ENCODE results near the gene TXNDC9.
"Not testable (repeated sequence)": the region's sequence is repeated elsewhere in the genome, so short reads cannot be mapped to it uniquely, and the experiment has no call there.

Gene TXNDC9, protein sequence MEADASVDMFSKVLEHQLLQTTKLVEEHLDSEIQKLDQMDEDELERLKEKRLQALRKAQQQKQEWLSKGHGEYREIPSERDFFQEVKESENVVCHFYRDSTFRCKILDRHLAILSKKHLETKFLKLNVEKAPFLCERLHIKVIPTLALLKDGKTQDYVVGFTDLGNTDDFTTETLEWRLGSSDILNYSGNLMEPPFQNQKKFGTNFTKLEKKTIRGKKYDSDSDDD

DNA sequence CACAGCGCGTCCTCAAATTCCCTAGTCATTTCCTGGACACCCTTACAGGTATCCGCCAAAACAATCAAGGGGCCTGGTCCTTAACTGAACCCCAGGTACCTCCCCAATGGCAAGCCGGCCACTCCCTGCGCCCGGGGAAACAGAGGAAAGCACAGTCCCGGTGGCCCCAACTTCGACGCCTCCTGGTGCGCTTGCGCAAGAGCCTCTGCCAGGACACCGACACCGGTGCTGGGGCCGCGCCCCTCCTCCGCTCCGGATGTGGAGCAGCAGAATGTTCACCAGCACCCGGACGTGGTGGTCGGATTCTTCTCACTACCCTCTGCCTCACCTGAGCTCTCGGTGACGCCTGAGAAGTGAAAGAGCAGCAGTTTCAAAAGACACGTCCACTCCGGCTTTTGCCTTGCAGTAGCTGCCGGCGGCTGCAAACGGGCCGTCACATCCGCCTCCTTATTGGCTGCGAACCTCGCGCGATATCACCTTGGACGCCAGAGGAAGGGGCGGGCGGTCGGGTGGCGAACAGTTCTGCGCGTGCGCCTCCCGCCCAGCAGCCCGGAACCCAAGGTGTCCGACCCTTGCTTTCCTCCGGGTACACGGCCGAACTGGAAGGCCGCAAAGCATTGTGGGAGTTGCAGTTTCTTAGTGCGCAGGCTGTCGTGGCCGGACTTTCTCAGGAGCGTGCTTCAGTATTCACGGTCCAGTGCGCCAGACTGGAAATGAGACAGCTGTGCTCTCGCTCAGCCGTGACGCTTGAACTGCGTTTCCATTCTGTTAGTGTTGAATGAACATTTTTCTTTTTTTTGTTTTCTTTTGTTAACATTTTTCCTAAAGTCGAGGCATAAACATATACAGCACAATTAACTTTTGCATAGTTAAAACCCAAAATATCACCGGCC, at the start of gene TXNDC9:
Gene TXNDC9 (minus strand): TSS at position 423 of the 893 bp plus-strand sequence. CDS start 3,123 bp downstream, outside the sequence.
- DNase-seq (ENCODE audit: low read depth, low spot score): peak; percentile 99

DNA sequence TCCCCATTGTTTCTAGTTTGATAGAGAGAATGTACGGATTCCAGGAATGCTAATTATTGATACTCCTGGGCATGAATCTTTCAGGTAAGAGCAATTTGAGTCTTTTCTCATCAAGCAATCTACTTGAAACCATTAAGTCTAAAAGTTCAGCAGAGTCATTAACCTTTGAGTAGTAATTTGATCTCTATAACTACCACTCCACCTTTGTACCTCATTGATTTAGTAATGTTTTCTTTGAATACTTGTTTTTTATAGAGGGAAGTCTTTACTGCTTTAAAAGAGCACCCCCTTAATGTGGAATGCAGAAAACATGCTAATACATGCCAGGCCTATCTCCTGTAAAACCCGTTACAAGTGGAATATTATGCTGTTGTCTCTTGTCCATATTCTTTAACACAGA, 46.0 kb upstream of the TXNDC9 start:
- DNase-seq (ENCODE audit: low read depth, low spot score): no peak

DNA sequence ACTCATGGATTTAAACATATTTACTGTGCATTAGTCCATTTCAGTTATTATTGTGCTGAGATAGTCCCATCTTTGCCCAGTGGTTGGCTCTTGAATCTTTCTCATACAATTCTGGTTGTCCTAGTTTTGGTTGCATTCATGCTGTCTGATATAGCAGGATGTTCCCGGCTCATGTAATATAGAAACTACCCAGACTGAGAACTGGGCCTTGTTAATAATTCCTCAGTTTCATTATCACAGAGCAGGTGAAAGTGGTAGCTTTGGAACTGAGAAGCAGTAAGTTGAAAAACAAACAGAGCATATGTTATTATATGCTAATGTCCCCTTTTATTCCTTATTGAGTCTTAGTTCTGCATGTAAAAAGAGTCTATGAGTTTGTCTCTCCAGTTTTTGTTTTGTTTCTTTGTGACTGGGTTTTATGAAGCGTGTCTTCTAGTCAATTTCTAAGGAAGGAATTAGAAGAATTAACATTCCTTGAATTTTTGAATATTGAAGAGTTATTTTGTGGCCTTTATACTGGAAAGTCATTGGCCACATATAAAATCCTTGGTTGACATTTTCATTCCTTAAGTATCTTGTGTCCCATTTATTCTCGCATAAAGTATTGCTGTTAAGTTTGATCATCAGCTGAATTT, 44.4 kb upstream of the TXNDC9 start:
- DNase-seq (ENCODE audit: low read depth, low spot score): no peak

DNA sequence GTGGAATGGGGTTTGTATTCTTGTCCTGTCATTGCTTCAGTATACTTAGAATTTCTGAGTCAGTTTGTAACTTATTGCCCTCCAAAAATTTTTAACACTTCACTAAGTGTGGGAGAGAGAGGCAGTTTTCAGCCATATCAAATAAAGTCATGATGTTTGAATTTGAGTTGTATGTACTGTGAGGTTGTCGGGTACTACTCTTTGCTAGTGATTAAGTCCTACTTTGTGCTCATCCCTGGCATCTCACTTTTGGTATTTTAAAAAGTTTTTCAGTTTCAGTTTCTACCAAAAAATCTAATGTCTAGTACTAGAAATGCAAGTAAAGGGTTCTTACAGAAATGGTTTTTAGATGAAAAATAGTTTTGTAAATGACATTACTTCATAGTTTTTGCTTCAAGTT, 41.7 kb upstream of the TXNDC9 start:
- DNase-seq (ENCODE audit: low read depth, low spot score): no peak

DNA sequence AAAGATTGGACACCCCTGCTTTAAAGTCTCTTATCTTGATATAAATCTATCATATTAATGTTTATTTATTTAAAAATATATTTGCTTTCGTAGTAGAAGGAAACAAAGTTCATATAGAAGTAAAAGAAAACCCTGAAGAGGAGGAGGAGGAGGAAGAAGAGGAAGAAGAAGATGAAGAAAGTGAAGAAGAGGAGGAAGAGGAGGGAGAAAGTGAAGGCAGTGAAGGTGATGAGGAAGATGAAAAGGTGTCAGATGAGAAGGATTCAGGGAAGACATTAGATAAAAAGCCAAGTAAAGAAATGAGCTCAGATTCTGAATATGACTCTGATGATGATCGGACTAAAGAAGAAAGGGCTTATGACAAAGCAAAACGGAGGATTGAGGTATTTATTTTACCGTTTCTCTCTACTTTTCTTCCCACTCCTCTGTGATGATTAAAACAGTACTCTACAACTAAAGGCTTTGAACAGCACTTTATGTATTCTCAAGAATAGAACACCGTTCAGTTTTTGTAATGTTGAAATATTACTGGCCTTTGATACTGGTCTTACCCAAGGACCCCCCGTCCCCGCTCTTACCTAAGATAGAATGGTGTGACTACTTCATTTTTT, 40.2 kb upstream of the TXNDC9 start:
- no peak for DNase-seq (ENCODE audit: low read depth, low spot score)

DNA sequence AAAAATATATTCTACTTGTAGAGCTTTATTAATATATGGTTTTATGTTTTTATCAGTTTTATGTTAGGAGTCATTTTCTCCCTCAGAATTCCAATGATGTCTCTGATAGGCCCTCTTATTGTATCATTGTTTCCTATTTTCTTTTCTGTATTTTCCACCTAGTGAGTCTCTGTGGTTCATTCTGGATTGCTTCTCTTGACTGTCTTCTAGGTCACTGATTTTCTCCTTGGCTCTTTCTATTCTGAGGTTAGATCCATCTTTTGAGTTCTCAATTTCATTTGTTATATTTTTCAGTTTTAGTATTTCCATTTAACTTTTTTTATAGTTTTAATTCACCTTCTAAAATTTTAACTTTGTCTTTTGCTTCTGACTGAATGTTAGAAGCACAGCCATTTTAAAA, 38.6 kb upstream of the TXNDC9 start:
- DNase-seq (ENCODE audit: low read depth, low spot score): no peak

DNA sequence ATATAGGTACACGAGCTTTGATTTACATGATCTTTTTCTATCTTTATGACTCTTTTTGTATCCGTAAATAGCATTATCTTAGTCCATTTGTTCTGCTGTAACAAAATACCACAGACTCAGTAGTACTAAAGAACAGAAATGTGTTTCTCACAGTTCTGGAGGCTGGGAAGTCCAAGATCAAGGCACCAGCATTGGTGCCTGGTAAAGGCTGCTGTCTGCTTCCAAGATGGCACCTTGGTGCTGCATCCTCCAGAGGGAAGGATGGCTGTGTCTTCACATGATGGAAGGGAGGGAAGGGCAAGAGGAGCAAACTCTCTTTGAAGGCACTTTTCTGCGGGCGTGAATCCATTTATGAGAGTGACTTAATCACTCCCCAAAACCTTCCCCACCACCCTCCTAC, 37.0 kb upstream of the TXNDC9 start:
- DNase-seq (ENCODE audit: low read depth, low spot score): no peak

DNA sequence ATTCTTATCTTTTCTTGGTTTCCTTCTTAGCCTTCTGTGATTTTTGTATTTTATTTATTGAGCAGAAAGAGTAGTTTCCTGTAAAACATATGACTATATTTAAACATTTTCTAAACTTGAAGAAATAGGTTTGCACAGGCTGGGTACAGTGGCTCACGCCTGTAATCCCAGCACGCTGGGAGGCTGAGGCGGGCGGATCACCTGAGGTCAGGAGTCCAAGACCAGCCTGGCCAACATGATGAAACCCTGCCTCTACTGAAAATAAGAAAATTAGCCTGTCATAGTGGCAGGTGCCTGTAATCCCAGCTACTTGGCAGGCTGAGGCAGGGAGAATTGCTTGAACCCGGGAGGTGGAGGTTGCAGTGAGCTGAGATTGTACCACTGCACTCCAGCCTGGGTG, 32.7 kb upstream of the TXNDC9 start:
- not testable (repeated sequence) for DNase-seq (ENCODE audit: low read depth, low spot score)

DNA sequence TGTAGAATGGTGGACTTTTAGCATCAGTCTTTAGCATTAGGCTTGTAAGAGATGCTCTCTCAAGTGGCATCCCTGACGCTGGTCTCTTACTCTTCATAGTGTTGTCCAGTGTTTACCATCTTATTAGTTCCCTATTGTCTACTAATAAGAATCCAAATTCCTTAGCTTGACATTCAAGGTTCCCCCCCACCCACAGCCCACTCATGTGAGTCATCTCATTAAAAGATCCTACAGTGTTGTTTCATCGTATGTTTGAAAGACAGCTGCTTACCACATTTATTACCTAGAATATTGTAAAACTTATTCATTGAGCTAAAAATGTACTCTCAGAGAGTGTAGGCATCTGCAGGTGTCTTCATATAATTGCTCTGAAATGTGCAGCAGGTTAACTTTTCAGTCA, 29.5 kb upstream of the TXNDC9 start:
- DNase-seq (ENCODE audit: low read depth, low spot score): no peak

DNA sequence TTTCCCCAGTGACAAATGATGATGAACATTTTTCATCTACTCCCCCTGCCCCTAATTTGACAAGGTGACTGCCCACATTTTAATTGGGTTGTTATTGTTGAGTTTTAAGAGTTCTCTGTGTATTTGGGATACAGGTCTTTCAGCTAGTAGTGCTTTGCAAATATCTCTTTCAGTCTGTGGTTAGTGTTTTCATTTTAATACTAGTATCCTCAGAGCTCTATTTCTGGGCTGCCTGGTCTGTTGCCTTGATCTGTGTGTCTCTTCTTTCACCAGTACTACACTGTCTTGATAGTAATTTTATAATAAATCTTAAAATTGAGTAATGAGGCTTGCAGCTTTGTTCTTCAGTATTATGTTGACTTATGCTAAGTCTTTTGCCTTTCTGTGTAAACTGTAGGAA, 20.7 kb upstream of the TXNDC9 start:
- DNase-seq (ENCODE audit: low read depth, low spot score): no peak

DNA sequence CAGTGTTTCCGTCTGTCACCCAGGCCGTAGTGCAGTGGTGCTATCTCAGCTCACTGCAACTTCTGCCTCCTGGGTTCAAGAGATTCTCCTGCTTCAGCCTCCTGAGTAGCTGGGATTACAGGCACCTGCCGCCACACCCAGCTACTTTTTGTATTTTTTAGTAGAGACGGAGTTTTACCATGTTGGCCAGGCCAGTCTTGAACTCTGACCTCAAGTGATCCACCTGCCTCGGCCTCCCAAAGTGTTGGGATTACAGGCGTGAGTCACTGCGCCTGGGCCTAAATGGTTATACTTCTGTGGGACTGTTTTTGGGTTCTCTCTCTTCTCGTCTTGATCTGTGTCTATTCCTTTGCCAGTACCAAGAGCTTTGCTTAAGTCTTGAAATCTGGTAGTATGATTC, 18.7 kb upstream of the TXNDC9 start:
- not testable (repeated sequence) for DNase-seq (ENCODE audit: low read depth, low spot score)

DNA sequence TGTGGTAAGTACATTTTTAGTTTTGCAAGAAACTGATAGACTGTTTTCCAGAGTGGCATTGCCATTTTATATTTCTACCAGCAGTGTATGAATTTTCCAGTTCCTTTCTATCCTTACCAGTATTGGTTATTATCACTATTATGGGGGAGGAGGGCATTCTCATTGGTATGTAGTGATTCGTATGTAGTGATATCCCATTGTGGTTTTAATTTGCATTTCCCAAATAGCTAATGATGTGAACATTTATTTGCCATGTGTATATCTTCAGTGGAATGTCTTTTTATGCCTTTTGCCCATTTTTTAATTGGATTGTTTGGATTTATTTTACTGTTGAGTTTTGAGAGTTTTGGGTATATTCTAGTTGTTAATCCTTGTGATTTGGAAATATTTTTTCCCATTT, 17.9 kb upstream of the TXNDC9 start:
- DNase-seq (ENCODE audit: low read depth, low spot score): no peak

DNA sequence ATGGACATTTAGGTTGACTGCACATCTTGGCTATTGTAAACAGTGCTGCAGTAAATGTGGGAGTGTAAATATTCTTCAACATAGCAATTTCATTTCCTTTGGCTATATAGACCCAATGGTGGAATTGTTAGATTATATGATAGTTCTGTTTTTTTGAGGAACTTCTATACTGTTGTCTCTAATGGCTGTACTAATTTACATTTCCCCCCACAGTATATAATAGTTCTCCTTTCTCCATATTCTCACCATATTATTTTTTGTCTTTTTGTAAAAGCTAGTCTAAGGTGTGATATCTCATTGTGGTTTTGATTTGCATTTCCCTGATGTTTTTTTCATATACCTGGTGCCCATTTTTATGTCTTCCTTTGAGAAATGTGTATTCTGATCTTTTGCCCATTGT, 14.1 kb upstream of the TXNDC9 start:
- DNase-seq (ENCODE audit: low read depth, low spot score): no peak

DNA sequence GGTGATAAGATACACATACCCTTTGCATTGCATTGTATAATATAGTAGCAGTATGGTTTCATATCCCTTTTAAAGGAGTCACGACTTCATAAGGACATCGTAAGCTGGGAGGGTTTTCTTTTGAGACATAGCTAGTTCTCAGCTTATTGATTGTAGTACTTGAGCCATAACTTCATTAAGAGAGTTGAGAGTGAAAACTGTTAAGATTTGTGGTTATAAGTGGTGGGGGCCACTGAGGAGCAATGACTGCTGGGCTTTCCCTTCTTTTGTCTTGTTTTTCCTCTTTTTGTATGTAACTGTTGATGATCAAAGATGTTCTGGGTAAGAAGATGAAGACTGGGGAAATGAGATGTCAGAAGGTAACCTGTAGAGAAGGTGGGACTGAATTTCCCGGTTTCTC, 12.0 kb upstream of the TXNDC9 start:
- no peak for DNase-seq (ENCODE audit: low read depth, low spot score)

DNA sequence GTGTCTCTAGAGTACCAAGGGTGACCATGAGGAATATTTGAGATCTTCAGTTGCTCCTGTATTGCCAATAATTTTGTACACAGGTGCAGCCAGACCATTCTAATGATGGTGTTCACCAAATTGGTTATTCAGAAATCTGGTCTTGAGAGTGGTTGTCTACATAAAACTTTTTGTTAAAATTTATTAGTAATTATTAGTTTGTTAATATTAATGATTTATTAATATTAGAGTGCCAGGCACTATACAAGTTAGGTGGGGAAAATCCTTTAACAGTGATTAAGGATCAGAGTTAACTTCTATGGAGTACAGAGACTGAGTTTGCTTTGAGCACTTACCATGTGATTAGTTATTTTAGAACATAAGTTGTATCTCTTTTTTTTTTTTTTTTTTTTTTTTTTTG, 10.1 kb upstream of the TXNDC9 start:
- no peak for DNase-seq (ENCODE audit: low read depth, low spot score)

DNA sequence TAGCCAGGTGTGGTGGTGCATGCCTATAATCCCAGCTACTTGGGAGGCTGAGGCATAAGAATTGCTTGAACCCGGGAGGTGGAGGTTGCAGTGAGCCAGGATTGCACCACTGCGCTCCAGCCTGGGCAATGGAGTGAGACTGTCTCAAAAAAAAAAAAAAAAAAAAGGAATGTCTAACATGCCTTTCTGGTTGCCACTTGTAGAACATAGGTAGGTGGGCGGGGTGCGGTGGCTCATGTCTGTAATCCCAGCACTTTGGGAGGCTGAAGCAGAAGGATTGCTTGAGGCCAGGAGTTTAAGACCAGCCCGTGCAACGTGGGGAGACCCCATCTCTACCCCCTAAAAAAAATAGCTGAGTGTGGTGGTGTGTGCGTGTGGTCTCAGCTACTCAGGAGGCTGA, 9.3 kb upstream of the TXNDC9 start:
- not testable (repeated sequence) for DNase-seq (ENCODE audit: low read depth, low spot score)

DNA sequence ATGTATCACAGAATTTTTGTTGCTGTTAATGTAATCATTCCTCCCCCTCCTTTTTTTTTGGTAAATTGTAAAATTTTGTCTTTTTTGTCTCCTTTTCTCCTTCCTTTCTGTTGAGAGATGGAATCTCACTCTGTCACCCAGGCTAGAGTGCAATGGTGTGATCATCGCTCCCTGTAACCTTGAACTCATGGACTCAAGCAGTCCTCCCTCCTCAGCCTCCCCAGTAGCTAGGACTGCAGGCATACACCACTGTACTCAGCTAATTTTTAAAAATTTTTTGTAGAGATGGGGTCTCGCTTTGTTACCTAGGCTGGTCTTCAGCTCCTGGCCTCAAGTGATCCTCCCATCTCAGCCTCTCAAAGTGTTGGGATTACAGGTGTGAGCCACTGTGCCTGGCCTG, 6.4 kb upstream of the TXNDC9 start:
- DNase-seq (ENCODE audit: low read depth, low spot score): no peak

DNA sequence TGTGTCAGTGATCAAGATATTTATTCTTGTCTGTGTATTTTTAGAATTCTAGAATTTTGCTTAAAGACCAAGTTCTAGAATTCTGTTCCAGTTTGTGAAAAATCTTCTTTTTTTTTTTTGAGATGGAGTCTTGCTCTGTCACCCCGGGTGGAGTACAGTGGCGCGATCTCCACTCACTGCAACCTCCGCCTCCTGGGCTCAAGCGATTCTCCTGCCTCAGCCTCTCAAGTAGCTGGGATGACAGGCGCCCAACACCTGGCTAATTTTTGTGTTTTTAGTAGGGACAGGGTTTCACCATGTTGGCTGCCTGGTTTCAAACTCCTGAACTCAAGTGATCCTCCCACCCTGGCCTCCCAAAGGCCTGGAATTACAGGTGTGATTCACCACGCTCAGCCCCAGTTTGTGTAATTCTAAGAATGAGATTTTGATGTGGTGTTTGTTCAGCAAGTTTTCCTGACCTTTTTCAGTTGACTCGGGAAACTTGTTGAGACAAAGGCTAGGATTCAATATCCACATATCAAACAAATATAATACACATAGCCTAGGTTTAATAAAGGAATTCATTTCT, 4.6 kb upstream of the TXNDC9 start:
- DNase-seq (ENCODE audit: low read depth, low spot score): no peak

DNA sequence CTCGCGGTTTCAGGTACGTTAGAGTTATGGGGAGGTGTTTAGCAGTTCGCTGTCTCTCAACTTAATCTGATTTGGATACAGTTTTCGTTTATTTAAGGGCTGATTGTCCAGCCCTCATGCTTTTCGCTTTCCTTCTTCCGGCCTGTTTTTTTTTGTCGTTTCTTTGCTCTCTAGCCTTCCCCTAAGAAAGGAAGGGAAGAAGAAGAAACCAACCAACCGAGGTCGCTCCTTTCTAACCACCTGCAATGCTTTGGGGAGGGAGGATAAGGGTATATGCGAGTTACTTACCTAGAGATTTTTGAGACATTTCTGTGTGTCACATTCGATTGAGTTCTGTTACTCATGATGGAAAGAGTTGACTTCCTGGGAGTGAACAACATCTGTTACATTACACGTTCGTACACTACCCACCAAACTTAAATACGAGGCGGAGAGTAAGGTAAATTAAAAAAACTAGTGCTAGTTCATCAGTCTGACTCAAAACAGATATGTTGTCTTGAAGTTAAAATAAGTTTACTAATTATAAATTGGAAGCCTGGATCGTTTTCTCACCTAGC, 2.0 kb upstream of the TXNDC9 start:
- DNase-seq (ENCODE audit: low read depth, low spot score): no peak

DNA sequence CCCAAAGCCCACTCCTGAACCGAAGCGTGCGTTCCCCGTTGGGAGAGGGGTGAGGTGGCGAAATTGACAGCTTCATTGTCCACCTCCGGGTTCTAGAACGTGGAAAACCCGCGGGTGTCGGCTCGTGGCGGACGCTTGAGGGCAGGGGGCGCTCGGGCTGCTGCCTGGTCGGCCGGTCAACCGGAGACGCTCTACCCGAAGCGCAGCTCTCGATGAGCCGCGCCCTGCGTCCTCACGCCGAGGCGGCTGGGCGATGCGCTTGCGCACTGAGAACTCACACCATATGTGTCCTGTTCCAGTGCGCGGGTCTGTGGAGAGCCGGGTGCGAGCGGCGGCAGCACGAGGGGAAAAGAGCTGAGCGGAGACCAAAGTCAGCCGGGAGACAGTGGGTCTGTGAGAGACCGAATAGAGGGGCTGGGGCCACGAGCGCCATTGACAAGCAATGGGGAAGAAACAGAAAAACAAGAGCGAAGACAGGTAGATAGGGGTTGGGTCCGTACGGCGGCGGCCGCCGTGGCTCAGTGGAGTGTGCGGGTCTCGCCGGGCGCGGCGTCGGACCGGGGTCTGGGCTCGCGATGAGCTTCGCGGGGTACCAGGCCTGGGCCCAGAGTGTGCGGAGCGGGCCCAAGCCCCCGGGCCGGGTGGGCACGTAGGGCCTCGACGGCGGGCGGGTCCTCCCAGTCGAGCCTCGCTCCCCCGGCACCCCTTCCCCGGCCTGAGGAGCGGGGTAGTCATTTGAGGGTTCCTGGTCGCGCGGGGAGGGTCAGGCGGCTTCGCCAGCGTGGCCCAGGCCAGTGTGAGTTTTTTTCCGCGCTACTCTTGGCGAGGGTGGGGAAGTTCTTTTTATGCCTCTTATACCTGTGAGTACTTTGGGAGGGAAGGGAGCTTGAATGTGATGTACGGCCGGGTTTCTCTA, 1.2 kb upstream of the TXNDC9 start, which contains the start of gene EIF5B:
Gene EIF5B (plus strand): TSS at position 277 of the 916 bp plus-strand sequence. CDS start 166 bp downstream, at position 443.
- DNase-seq (ENCODE audit: low read depth, low spot score): peak; percentile 87

DNA sequence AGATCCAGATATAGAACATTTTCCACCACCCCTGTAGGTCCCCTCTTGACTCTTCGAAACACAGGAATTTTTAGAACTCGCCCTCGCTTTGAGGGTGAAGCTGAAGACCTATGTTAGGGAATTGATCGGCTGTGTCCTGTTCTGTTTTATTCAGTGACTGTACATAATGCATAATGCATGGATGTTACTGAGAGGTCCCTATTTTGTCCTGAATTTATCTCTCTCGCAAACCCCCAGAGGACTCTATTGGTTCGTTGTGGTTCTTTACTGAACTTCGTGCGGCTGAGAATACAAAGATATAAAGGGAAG, 625 bp upstream of the TXNDC9 start:
- no peak for DNase-seq (ENCODE audit: low read depth, low spot score)

All from brain pericyte (primary cell).